ENCODE results near the gene TPCN2. TPM values are rescaled to one million over a fixed set of nuclear protein-coding genes. Genes with fewer than 3 reads are reported as not detected.

The TPCN2 gene
- total and polyA plus RNA-seq, 2 of the 4 experiments (the other 2 are of a cell fraction), result 3.4 to 8.0 TPM

DNA sequence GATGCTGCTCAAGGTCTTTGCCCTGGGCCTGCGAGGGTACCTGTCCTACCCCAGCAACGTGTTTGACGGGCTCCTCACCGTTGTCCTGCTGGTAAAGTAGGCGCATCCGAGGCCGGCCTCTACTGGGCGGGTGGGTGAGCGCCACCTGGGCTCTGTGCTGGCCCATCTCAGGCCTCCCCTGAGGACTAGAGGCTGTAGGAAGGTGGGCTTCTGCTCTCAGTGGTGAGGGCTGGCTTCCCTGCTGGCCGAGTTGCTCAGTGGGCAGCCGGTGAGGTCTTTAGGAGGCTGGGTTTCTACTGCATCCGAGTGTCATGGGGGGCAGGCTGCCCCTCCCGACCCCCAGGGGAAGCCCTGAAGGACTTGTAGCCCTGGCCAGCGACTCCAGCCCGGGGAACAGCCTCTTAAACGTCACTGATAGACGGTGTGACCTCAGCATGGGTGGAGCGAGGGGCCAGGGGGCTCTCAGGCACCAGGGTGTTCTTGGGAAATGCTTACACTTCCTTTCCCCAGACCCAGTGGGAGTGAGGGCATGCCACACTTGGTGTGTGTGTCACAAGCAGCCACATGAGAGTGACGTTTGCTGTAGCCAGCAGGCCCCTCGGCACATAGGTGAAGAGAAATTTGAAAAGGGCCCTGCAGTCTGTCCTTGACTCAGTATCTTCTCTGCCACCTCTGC, 30.3 kb downstream of the TPCN2 start:
- Histone ChIP-seq H3K9me3 (ENCODE audit: control insufficient read depth, insufficient read depth, low read length) (no peaks in the 10 kb centered on the region), H3K27me3 (ENCODE audit: control insufficient read depth, insufficient read depth, low read length) (no peaks in the 10 kb centered on the region), H3K56ac (ENCODE audit: extremely low read depth, insufficient read depth, low read length) (no peak overlapping the region), H2BK15ac (ENCODE audit: low read depth, low read length) (no peak overlapping the region), H4K5ac (ENCODE audit: low read depth, low read length) (no peak overlapping the region), H3K9me1 (ENCODE audit: insufficient read depth, low read length) (peaks cover 24% of the 10 kb centered on the region), H4K8ac (ENCODE audit: low read depth in 2 of 2, low read length in 2 of 2) (no peak overlapping the region), H3K4ac (ENCODE audit: low read depth, low read length) (no peak overlapping the region), H2AFZ (replicated peaks; ENCODE audit: low read length, poor library complexity) (no peak overlapping the region), H3K4me1 (ENCODE audit: control insufficient read depth, insufficient read depth, low read length) (peaks cover 23% of the 10 kb centered on the region), H2AK5ac (ENCODE audit: low read depth, low read length) (no peak overlapping the region), H3K18ac (ENCODE audit: low read depth, low read length) (no peak overlapping the region), H3K36me3 (ENCODE audit: control insufficient read depth, insufficient read depth, low read length) (peaks cover 32% of the 10 kb centered on the region), H3K79me1 (ENCODE audit: low read depth in 1 of 2, low read length in 2 of 2) (peaks cover 0 to 21% of the 10 kb centered on the region in 2 experiments; a peak in 1 of 4 replicates), H3K27ac (ENCODE audit: insufficient read depth, low read length) (no peak overlapping the region), H4K20me1 (ENCODE audit: insufficient read depth, low read length) (peaks cover 12% of the 10 kb centered on the region; the same call in 1 of the 2 replicates), H2BK120ac (ENCODE audit: low read depth, low read length) (no peak overlapping the region), H2BK20ac (ENCODE audit: low read depth, low read length) (no peak overlapping the region), H4K91ac (ENCODE audit: insufficient read depth, low read depth, low read length) (no peak overlapping the region), H2AK9ac (replicated peaks; ENCODE audit: low read depth, low read length, poor library complexity) (no peak overlapping the region), H3K4me3 (ENCODE audit: insufficient read depth, low read depth, low read length) (no peak overlapping the region), H2BK5ac (ENCODE audit: low read depth, low read length, poor library complexity, severe bottlenecking) (no peak overlapping the region), H3K9ac (ENCODE audit: low read depth, low read length) (no peak overlapping the region), H3K14ac (replicated peaks; ENCODE audit: low read depth, low read length) (no peak overlapping the region), H3K4me2 (ENCODE audit: low read depth, low read length) (no peak overlapping the region), H3K23ac (ENCODE audit: low read depth, low read length) (no peak overlapping the region)
- in situ Hi-C loops (cut with MboI; ENCODE audit: low sequenced_read_pairs) (no loop called here), intact Hi-C loops (cut with micrococcal nuclease) (no loop called here), dilution Hi-C loops (cut with HindIII; ENCODE audit: low sequenced_read_pairs, unreplicated experiment) (no loop called here)
- no peak for TF ChIP-seq SMC3 (IDR thresholded peaks at IDR 0.05; ENCODE audit: low read depth, low read length)
- TF ChIP-seq, protein P1, sequence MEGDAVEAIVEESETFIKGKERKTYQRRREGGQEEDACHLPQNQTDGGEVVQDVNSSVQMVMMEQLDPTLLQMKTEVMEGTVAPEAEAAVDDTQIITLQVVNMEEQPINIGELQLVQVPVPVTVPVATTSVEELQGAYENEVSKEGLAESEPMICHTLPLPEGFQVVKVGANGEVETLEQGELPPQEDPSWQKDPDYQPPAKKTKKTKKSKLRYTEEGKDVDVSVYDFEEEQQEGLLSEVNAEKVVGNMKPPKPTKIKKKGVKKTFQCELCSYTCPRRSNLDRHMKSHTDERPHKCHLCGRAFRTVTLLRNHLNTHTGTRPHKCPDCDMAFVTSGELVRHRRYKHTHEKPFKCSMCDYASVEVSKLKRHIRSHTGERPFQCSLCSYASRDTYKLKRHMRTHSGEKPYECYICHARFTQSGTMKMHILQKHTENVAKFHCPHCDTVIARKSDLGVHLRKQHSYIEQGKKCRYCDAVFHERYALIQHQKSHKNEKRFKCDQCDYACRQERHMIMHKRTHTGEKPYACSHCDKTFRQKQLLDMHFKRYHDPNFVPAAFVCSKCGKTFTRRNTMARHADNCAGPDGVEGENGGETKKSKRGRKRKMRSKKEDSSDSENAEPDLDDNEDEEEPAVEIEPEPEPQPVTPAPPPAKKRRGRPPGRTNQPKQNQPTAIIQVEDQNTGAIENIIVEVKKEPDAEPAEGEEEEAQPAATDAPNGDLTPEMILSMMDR (conservative IDR thresholded peaks at IDR 0.05; ENCODE audit: low read depth, low read length), result no peak
- TF ChIP-seq RFX5 (IDR thresholded peaks at IDR 0.05; ENCODE audit: low read depth, low read length), result no peak
- no peak for TF ChIP-seq MXI1 (IDR thresholded peaks at IDR 0.05; ENCODE audit: borderline replicate concordance, low read depth, low read length)
- no peak for TF ChIP-seq RCOR1 (IDR thresholded peaks at IDR 0.05; ENCODE audit: insufficient replicate concordance, low read length)
- no peak for TF ChIP-seq CEBPB (IDR thresholded peaks at IDR 0.05; ENCODE audit: low read depth, low read length)
- TF ChIP-seq FOS (IDR thresholded peaks at IDR 0.05; ENCODE audit: low read depth, low read length), result no peak
- TF ChIP-seq POLR2A (IDR thresholded peaks at IDR 0.05; ENCODE audit: low read depth, low read length), result no peak
- no peak for TF ChIP-seq NFE2L2 (IDR thresholded peaks at IDR 0.05; ENCODE audit: low read depth, low read length)
- TF ChIP-seq BHLHE40 (IDR thresholded peaks at IDR 0.05; ENCODE audit: low read depth, low read length), result no peak
- TF ChIP-seq CHD1 (IDR thresholded peaks at IDR 0.05; ENCODE audit: low read depth, low read length), result no peak
- TF ChIP-seq RAD21 (IDR thresholded peaks at IDR 0.05; ENCODE audit: low read length), result no peak
- no peak for TF ChIP-seq MAFK (IDR thresholded peaks at IDR 0.05; ENCODE audit: low read depth, low read length)
- TF ChIP-seq MAZ (IDR thresholded peaks at IDR 0.05; ENCODE audit: borderline replicate concordance, low read depth, low read length), result no peak
- TF ChIP-seq, protein P2, sequence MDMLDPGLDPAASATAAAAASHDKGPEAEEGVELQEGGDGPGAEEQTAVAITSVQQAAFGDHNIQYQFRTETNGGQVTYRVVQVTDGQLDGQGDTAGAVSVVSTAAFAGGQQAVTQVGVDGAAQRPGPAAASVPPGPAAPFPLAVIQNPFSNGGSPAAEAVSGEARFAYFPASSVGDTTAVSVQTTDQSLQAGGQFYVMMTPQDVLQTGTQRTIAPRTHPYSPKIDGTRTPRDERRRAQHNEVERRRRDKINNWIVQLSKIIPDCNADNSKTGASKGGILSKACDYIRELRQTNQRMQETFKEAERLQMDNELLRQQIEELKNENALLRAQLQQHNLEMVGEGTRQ (IDR thresholded peaks at IDR 0.05; ENCODE audit: low read depth, low read length), result no peak
- TF ChIP-seq, protein P3, sequence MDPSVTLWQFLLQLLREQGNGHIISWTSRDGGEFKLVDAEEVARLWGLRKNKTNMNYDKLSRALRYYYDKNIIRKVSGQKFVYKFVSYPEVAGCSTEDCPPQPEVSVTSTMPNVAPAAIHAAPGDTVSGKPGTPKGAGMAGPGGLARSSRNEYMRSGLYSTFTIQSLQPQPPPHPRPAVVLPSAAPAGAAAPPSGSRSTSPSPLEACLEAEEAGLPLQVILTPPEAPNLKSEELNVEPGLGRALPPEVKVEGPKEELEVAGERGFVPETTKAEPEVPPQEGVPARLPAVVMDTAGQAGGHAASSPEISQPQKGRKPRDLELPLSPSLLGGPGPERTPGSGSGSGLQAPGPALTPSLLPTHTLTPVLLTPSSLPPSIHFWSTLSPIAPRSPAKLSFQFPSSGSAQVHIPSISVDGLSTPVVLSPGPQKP (IDR thresholded peaks at IDR 0.05; ENCODE audit: borderline replicate concordance, low read depth, low read length), result no peak
- ATAC-seq (ENCODE audit: low read depth) (no peak), DNase-seq (no peak)
- ChIA-PET CTCF (no interaction called here), POLR2A (ENCODE audit: unreplicated experiment) (no interaction called here)
- no TSS peak for BruUV-seq (replicated peaks)
- whole genome bisulfite sequencing, 2 experiments (ENCODE audit: extremely low coverage in 2 of 2, insufficient read length in 1 of 2), result 84% methylated on average over 9 of the region's 20 CpGs; no CpG with 5 or more reads in 1 of the 2 experiments

All from IMR-90 (cell line).